Occipital lobe (tissue), 2 donors: ENCODE measurements around the gene ATP1A1. TPM values are rescaled to one million over a fixed set of nuclear protein-coding genes. Genes with fewer than 3 reads are reported as not detected.

ENCODE experiments used
- DNase-seq: peaks from one replicate; lab custom pipeline; 2025; lab: John Stamatoyannopoulos, UW
- total RNA-seq: library from RNA; depleted of rRNA; stranded (reverse); fragments of >200 nt; gene quantifications from one replicate; pipeline ENCODE4 v1.2.3, GENCODE V29; 2014

The ATP1A1 gene
- total RNA-seq, 1 donor from 2014 or later = 91.9 TPM

- DNase-seq = no peak
Measured at GRCh38 chr1:116412898-116413297, 39.9 kb downstream of the ATP1A1 start.

- DNase-seq = no peak
Measured at GRCh38 chr1:116413414-116413813, 40.4 kb downstream of the ATP1A1 start.

- DNase-seq = no peak
Measured at GRCh38 chr1:116414364-116414763, 41.3 kb downstream of the ATP1A1 start.

GRCh38 chr1:116415200-116415698 lies 42.2 kb downstream of the ATP1A1 start:
- DNase-seq = no peak

GRCh38 chr1:116415699-116416533 lies 42.9 kb downstream of the ATP1A1 start:
- DNase-seq = peak; percentile 64

- no peak for DNase-seq
Measured at GRCh38 chr1:116416854-116417513, 43.9 kb downstream of the ATP1A1 start.

- DNase-seq = no peak
Measured at GRCh38 chr1:116417678-116418077, 44.6 kb downstream of the ATP1A1 start.

- DNase-seq = peak; percentile 70
Measured at GRCh38 chr1:116418091-116418830, 45.2 kb downstream of the ATP1A1 start.

- DNase-seq = no peak
Measured at GRCh38 chr1:116420417-116421200, 47.6 kb downstream of the ATP1A1 start.

- no peak for DNase-seq
Measured at GRCh38 chr1:116424438-116424837, 51.4 kb downstream of the ATP1A1 start.

- no peak for DNase-seq
Measured at GRCh38 chr1:116424863-116425262, 51.8 kb downstream of the ATP1A1 start.

- no peak for DNase-seq
Measured at GRCh38 chr1:116425987-116426386, 52.9 kb downstream of the ATP1A1 start.

GRCh38 chr1:116426401-116426800 lies 53.4 kb downstream of the ATP1A1 start:
- peak; percentile 41 for DNase-seq

GRCh38 chr1:116428576-116428975 lies 55.5 kb downstream of the ATP1A1 start:
- no peak for DNase-seq

- no peak for DNase-seq
Measured at GRCh38 chr1:116429821-116430374, 56.9 kb downstream of the ATP1A1 start.

GRCh38 chr1:116431870-116432500 lies 58.9 kb downstream of the ATP1A1 start:
- no peak for DNase-seq

GRCh38 chr1:116432655-116433265 lies 59.7 kb downstream of the ATP1A1 start:
- DNase-seq = no peak

GRCh38 chr1:116433275-116434257 lies 60.5 kb downstream of the ATP1A1 start:
- DNase-seq = peak; percentile 87

- DNase-seq = no peak
Measured at GRCh38 chr1:116434849-116435248, 61.8 kb downstream of the ATP1A1 start.
